GDM1 (cell line): ENCODE measurements around the gene RGS5.

Experiments
- DNase-seq: peaks from one replicate; lab custom pipeline; 2025; lab: John Stamatoyannopoulos, UW

RGS5 gene

GRCh38 chr1:163182330-163182949, 20.3 kb downstream of the RGS5 start:
- DNase-seq: no peak

DNA sequence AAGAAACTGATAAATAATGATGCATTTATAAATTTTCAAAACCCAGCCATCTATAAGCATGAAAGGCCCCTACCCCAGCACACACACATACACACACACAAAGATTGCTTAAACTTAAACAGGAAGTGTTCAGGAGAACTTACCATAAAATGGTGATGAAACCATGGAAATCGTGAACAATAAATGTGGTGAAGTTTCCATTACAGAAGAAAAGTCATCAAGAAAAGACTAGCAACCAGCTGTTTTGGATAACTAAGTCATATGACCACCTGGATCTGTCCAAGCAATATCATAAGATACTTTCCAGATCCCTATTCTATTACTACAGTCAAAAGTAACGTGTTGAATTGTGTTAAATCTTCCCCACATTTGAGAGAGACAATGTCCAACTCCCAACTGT, 24.1 kb downstream of the RGS5 start:
- no peak for DNase-seq

DNA sequence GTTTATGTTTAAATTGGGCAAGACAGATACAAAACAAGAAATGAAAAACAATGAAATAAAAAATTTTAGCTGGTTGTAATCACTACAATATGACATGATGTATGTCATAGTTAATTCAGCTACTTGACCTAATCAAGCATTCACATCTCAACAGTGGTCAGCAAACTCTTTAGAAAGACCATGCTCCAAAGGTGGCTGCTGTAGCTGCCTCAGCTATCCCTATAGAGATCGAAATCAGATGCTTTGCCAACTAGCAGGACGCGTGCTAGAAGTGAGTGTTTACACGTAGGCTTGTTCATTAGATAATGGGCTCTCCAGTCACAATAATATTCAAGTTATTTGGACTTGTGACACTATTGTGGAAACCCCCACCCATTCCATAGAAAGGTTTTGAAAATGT, 25.9 kb downstream of the RGS5 start:
- DNase-seq: no peak

DNA sequence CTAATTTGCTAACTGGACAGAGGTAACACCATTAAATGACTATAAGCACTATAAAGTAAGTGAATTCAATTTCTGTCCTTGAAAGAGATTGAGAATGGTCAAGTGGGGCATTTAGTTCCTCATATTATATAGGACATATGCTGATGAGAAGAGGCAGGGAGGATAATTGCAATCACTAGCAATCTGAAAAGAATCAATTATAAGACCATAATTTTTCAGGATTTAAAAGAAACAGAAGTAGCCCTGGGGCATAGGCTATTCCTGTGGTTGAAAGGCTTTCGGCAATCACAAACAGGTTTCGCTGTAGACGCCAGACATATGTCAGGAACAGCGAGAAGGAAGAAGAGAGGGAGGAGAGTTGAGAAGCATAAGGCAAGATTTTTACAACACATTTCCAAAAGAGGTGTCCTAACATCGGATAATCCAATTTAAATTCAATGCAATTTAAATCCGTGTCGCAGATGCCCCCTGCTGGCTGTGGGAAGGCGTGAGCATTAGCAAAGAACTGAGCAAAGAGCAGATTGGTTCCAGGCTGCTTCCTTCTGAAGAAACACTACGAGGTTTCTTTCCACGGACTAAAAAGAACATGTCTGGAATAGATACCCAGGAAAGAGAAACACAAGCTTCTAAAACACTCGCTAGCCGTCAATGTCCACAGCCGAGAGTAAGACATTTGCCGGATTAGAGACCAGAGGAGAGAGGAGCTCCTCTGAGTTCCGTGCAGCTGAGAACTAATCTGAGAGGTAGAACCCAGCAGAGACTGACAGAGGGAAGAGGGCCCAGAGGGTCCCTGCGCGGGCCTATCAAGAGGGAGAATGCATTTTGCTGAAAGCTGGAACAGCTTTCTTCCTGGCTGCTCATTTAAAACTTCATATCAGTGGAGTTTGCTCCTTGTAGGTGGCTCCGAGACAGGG, 27.9 kb downstream of the RGS5 start:
- no peak for DNase-seq

- DNase-seq: no peak
Observed at GRCh38 chr1:163173121-163173520, 29.6 kb downstream of the RGS5 start.

GRCh38 chr1:163172596-163172995, 30.1 kb downstream of the RGS5 start:
- no peak for DNase-seq

- no peak for DNase-seq
Observed at GRCh38 chr1:163171826-163172225, 30.9 kb downstream of the RGS5 start.

GRCh38 chr1:163170975-163171676, 31.6 kb downstream of the RGS5 start:
- no peak for DNase-seq

DNA sequence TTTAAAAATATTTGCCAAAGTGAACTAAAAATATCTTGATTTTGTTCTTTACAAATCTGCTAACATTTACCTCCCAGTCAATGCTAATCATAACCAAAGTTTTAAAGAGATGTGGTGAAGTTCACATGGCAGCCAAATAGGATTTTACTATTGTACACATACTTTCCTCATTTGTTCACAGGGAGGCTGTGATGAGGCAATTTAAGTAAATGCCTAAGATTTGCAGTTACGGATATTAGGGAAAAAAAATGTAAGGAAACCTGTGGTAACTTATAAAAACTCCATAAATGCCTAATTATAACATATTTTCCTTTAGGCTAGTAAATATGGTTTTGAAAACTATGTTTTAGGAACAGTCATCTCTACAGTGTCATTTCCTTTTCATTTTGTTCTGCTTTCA, 32.4 kb downstream of the RGS5 start:
- DNase-seq: no peak

DNA sequence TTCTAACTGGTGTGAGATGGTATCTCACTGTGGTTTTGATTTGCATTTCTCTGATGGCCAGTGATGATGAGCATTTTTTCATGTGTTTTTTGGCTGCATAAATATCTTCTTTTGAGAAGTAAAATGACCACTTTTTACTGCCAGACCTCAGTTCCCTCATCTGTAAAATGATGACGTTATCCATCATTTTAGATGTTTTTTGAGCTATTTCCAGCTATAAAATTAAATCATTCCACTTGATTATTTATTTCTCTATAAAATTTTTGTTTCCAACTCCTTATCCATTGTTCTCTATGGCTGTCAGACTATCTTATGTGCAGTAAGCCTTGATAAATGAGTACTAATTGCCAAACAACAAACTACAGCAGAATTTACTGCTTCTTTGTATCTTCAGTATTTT, 33.2 kb downstream of the RGS5 start:
- DNase-seq: no peak

DNA sequence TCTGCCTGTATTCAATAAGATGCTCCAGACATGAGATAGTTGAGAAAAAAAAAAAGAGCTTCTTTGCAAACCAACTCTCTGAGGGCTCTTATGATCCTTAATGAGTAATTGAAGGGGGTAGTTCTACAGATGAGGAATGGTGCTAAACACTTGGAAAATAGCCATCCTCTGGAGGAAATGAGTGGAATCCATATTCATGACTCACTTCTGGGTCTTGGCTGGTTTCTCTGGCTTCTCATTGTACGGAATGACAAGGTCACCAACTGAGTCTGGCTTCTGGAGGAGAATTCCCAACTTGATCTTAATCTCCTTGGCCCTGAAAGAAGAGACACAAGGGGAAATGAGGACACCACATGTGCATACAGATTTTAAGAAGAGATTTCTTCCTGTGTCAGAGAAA, 34.7 kb downstream of the RGS5 start:
- no peak for DNase-seq

DNA sequence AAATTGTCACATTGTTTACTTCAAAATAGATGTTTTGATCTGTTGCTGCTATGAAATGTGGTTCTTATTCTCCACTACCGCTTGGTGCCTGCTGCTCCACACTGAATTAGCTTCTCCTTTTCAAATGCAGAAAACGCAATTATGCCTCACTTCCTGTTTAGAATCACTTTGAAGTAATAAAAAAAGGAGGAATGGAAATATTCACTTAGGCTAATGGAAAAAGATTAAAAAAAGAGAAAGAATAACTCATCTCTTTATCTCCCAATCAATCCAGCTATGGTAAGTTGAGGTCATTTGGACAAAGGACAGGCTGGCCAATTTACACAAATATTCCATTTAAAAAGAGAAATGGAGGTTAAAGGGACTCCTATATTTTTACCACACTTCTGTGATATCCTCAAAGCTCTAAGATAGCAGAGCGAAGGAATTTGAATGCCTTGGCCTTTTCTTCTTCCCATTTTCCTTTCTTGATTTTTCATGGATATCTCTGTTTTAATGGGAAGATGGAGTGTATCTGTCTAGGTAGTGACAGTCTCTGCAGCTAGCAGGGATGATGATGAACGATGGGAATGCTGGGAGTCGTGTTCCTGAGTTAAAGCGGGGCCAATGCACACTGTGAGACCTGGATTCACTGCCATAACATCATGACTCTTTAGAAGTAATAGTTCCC, 35.7 kb downstream of the RGS5 start:
- no peak for DNase-seq

DNA sequence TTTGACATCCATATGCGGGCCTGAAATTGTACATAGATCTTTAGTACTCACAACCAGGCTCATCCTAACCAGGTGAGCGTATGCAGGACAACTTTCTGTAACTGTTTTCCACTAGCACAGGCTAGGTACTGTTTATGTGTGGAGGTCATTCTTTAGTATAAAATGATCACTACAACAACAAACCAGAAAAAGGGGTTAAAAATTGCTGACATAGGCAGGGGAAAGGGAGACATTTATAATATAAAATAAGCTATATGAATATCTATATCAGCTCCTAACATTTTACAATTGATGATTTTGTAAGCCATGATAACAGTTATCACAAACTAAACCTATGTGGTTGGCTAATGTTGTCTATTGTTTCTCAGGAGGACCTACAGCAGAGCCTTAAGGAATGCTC, 37.6 kb downstream of the RGS5 start:
- no peak for DNase-seq

DNA sequence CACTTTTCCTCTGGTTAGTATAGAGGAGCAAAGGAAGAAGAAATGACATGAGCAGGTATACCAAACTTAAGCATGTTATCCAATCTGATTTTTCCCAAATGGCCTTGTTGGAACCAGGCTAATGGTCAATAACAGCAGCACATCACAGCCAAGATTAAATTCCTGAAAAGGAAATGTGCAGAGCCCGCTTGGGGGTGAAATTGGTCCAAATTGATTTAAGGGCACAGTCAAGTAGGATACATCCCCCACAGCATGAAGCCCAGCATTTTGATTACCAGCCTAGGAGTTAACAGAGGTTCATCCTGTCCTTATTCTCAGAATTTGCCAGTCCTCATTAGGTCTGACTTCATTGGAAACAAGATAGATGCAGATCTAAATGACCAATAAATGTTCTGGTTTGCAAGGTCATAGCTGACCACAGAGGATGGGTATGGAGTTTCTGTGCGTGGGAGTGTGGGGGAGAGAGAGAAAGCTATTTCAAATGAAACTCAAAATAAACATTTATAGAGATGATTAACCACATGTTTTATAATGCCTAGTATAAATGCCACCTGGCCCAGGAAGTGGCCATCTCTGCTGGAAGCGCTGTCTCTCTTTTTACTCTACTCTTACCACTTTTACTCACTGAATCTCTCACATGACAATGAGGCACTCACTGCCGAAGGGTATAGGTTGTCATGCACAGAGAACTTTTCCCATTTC, 38.7 kb downstream of the RGS5 start:
- DNase-seq: no peak

DNA sequence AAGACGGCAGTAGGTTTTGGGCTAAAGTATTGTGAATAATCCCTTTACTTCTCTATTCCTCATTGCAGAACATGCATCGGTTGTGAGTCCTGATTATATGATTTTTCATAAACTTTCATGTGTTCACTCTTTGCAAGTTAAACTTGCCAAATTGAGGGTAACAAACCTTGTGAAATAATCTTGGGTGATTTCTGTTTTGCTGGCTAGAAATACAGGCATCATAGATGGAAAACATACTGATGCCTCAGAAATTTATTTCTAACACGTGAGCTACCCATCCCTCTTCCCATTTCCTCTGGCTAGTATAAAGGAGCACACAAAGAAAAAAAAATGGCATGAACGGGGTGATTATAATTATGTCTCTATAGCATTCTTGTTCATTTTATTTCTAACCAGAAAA, 39.6 kb downstream of the RGS5 start:
- DNase-seq: no peak

DNA sequence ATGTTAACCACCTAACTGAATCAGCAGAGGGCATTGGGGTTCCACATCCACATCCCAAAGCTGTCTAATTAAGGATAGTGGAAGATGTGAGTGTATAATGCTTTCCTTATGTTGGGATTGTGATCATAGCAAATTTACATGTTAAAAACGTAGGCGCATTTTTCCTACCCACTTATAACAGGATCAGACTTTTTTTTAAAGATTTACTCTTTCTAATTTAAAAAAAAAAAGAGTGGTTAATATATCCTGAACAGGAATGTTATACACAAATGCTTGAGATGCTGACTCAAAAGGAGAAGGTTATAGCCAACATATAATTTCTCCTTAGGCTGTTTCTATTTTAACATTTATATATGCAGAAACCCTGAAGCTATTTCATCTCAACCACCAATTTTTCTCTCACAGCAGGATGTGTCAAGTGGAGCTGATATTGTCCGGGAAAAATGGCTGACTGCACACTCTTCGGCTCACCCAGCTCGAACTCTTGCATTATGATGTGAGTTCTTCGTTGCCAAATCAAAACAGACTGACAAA, 40.3 kb downstream of the RGS5 start:
- no peak for DNase-seq

DNA sequence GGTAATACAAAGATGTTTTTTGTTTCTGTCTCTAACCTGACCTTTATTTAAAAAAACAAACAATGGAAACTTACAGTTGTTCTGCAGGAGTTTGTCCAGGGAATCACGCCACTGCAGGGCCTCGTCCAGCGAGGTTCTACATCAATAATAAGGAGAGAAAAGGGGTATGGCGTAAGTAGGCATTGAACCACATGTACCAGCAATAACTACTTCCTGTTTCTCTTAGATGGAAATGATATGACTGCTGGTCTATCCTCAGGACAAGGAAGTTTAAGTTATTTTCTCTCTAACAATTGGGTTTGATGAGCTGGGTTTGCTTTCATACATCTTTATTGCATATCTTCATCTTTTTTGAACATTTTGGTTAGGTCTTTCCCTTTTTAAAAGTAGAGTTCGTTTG, 40.9 kb downstream of the RGS5 start:
- DNase-seq: no peak

DNA sequence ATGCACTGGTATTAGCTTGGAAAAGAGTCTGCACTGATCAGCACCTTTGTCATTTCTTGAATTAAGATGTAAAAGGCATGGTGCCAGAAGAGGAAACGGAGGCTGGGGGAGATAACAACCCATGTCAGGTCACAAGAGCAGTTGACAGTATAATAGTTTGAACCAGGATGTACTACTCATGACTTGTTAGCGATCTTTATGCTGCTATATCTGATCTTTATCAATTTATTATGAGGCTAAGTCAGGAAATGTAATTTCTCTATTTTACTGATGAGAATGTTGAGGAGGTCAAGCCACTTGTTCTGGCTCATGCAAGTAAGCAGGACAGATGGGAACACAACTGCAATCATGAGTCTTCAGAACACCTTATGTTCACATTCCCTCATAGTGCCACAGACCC, 41.4 kb downstream of the RGS5 start:
- no peak for DNase-seq

- no peak for DNase-seq
Observed at GRCh38 chr1:163155606-163156005, 47.1 kb downstream of the RGS5 start.

- DNase-seq: no peak
Observed at GRCh38 chr1:163148911-163149310, 53.8 kb downstream of the RGS5 start.

DNA sequence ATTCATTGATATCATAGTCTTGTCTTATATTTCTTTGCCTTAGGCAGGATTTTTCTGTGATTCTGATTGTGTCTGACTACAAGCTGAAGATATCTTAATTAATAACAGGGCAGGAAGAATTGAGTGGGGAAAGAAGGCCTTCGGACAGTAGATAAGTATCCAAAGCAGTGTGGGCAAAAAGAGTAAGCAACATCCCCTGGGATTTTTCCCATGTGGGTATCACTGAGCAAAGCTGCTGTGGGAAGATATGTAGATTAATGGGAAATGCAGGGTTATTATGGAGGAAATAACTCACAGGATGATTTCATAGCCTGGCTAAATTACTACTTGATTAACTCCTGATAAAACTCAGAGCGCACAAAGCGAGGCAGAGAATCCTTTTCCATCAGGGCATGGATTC, 55.7 kb downstream of the RGS5 start:
- no peak for DNase-seq

DNA sequence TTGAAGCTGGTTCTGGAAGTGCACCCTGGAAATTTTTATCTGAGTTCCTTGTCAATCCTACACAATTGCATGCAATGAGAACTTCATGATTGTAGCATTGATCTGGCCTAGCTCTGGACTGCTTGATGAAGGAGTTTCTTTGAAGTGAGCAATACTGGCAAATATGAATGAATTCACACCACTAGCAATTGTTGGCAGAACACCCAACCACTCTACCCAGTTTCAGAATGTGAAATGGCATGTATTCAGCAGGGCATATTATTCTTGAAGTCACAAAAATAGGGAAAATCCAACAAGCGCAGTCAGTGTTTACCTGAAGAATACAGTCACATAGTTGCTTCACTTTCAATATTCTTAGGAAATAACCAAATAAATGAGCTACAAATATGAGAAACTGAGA, 57.3 kb downstream of the RGS5 start:
- DNase-seq: no peak
